AG09309 (cell line): ENCODE results near the gene SLC10A1.

ENCODE experiments used
- DNase-seq: peaks from one replicate; pipeline ENCODE4 v3.0.0-alpha.2; 2010; ENCODE audit warnings: low read depth
- H3K4me3 ChIP-seq: 2 replicates; pipeline ENCODE4 v1.5.1; 2011; ENCODE audit warnings: mild to moderate bottlenecking, low read depth, low read length, moderate library complexity; ENCODE audit not compliant: control insufficient read depth
- CTCF ChIP-seq: IDR thresholded peaks from 2 replicates; pipeline ENCODE4 v1.5.1; 2011; ENCODE audit warnings: mild to moderate bottlenecking, low read depth, low read length, inconsistent platforms; ENCODE audit not compliant: insufficient read depth, control insufficient read depth; ENCODE audit errors: missing control alignments

The SLC10A1 gene

GRCh38 chr14:69796797-69797500, at the start of gene SLC10A1:
TSS of gene SLC10A1 (minus strand) at chr14:69797241. CDS start at chr14:69797155, 86 bp downstream.
- no peak within 1 kb of the TSS for H3K4me3 ChIP-seq
- no peak for DNase-seq
- no peak for TF ChIP-seq CTCF

- DNase-seq, result no peak
- no peak overlapping the region for H3K4me3 ChIP-seq
- no peak for TF ChIP-seq CTCF
Measured at GRCh38 chr14:69845787-69846186, 48.7 kb upstream of the SLC10A1 start.

GRCh38 chr14:69845050-69845581, 48.1 kb upstream of the SLC10A1 start:
- DNase-seq, result no peak
- TF ChIP-seq CTCF, result no peak
- H3K4me3 ChIP-seq, result no peak overlapping the region

GRCh38 chr14:69844171-69844570, 47.1 kb upstream of the SLC10A1 start:
- DNase-seq, result no peak
- no peak overlapping the region for H3K4me3 ChIP-seq
- TF ChIP-seq CTCF, result no peak

GRCh38 chr14:69842686-69843420, 45.8 kb upstream of the SLC10A1 start:
- TF ChIP-seq CTCF, result no peak
- no peak for DNase-seq

GRCh38 chr14:69841656-69842055, 44.6 kb upstream of the SLC10A1 start:
- no peak for DNase-seq
- no peak for TF ChIP-seq CTCF
- no peak overlapping the region for H3K4me3 ChIP-seq

More at GRCh38 chr14:69842686-69843420, 45.8 kb upstream of the SLC10A1 start:
- H3K4me3 ChIP-seq, result no peak overlapping the region
